GM18873 (cell line): ENCODE results near the gene PACRG.

ENCODE experiments used
- ATAC-seq: cut with Tn5 transposase; IDR thresholded peaks from one replicate; pipeline ENCODE4 v1.9.1; 2021; ENCODE audit warnings: mild to moderate bottlenecking, moderate library complexity, moderate number of reproducible peaks; ENCODE audit not compliant: unreplicated experiment, low FRiP score

The PACRG gene

GRCh38 chr6:163226181-163226835, 498.5 kb downstream of the PACRG start:
- no peak for ATAC-seq

- no peak for ATAC-seq
These were observed 499.2 kb downstream of the PACRG start for GRCh38 chr6:163226836-163227485.

DNA sequence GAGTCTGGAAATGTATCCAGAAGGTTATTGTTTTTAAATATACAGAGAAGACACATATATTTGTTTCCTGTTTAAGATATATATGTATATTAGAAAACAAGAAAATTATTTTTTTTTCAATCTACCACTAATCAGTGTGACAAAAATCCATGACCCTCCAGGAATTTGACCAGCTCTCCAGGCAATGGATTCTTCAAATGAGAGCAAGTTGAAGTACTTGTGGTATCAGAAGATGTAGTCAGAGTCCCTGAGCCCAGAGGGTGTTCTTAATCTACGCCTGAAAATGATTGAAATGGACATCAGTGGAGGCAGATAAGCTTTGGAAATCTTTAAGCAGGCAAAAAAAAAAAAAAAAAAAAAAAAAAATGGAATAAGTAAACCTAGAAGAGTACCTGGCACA, 500.3 kb downstream of the PACRG start:
- no peak for ATAC-seq

GRCh38 chr6:163229050-163229449, 501.3 kb downstream of the PACRG start:
- no peak for ATAC-seq

DNA sequence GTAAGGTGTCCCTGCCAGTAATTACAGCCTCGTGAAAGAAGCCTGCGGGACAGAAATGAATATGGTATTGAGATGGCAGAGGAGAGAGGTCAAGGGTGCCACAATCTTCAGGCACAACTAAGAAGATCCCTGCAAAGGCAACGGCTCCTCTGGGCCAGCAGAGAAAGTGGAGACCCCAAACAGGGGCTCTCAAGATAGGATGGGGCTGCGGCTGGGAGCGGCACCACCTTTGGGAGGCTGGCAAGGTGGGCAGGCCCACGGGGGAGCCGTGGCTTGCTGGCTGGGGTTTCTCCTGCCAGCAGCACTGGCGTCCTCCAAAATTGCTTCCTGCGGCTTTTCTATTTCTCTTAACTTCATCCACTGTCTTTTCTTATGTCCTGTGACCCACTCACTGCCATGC, 503.1 kb downstream of the PACRG start:
- ATAC-seq = no peak

- ATAC-seq = no peak
These were observed 503.7 kb downstream of the PACRG start for GRCh38 chr6:163231356-163232014.

DNA sequence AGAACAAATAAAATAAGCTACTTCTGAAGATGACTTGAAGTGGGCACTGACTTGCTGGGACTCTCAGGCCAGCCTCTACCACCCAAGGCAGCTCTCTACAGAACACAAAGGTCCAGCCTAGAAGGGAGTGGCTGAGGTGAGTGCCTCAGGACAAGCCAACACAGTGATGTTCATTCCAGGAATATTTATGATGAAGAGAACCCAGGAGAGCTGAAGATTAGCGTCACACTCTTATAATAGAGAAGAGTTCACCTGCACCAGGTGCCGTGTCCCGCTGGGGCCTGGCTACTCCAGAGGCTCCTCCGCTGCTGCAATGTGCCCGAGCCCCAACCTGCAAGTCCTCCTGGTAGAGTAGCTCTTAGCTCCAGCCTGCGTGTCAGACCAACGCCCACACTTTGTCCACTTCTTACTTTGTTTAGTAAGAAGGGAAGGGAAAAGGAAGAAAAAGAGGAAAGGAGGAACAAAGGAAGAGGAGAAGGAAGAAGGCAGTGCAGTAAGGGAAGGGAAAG, 504.3 kb downstream of the PACRG start:
- no peak for ATAC-seq

DNA sequence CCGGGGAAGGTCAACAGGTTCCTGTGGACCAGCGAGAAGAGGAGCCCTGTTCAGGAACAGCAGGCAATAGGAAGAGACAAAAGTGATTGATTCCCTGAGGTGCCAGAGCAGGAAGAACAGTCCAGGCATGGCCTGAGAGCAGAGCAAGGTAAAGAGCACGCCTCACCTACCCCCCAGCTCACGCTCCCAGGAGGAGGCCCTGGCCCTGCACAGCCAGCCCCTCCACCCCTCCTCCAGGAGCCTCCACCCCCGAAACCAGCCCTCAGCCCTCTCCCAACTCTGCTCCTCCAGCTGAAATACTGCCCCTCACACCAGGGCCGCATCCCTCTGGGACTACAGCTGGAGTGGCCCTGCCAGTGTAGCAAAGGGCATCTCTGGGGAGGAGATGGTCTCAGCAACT, 504.9 kb downstream of the PACRG start:
- ATAC-seq = no peak

DNA sequence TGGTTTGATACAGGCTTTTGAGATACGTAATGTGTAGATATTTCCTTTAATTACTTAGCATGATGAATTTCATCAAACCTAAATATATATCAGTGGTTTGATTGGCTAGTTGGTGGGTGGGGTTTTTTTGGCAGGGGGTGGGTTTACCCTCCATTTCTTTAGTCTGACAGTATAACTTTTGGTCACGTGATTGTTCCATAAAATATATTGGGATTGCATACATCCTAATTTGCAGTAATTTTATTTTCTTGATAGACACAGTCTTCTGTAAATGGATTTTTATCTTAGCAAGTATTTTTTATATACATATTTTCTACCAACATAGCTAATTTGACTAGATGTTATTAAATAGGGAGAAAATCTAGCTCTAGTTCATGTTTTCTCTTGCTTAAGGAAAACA, 509.3 kb downstream of the PACRG start:
- ATAC-seq = no peak

- no peak for ATAC-seq
These were observed 512.0 kb downstream of the PACRG start for GRCh38 chr6:163239572-163240340.

- ATAC-seq = no peak
These were observed 512.8 kb downstream of the PACRG start for GRCh38 chr6:163240556-163240955.

DNA sequence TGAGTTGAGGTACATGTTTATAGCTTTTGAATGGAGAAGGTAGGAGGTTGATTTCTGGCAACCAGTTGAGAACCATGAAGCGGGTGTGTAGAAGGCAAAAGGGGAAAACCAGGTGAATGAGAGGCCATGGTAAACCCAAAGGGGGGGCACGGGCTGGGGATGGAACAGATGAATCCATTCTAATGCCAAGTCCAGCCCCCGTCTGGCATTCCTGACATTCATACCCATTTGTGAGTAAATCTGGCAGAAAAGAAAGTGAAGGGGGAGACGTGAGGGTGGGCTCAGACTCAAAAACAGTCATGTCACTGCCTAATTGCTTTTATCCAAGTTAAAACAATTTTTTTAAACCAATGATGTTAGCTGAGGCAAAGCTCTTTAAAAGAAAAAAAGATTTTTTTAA, 513.9 kb downstream of the PACRG start:
- ATAC-seq = no peak

GRCh38 chr6:163243083-163243482, 515.3 kb downstream of the PACRG start:
- no peak for ATAC-seq

DNA sequence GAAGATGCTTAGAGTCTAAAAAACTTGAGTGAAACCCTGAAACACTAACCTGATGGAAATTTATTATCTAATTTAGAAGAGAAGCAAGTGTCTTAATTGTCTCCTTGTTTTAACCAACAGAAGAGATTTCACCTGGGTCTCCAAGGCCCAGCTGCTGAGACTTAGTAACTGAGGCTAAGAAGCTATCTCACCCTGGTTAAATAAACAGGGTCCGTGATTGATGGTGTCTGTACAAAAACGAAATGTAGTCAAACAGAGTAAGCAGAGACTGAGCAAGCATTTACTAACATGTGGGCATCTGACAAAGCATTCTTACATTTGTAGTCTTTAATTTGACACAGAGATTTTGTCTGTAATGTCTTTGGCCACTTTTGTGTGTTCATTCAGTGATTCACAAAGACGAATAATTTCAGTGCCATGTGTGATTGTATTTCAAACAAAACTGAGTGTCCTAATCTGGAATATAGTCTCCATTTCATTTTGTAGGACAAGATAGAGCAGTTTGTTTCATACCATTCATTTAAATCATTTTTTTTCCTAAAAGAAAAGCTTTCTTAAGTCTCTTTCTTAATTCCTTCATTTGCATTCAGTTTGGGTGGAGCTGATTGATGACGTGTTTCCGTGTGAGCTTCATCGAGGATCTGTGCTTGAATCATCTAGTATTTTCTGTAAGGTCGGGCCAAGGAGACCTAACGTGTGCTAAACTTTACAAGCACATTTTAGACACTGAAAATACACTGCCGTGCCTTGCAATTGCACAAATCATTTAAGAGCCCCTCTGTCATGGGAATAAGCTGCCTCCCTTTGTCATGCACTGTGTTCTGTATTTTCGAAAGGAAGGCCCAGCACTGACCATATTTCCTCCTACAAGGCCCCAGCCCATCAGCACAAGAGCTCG, 516.2 kb downstream of the PACRG start:
- ATAC-seq = no peak

DNA sequence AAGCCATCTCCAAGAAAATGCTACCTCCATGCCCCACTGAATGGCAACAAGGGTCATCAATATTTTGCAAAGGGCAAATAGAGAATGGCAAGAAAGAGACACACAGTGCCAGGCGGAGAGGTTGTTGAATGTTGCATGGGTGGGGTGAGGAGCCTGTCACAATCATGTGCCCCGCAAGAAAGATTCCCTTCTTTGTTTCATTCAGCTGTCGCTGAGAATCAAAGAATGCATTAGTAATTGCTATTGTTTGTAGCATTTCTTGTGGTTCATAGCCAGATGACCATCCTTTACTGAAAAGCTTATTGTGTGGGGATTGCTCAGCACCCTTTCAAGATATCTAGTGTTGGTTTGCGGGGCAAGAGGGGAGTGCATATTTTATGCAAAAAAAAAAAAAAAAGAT, 520.3 kb downstream of the PACRG start:
- ATAC-seq = no peak

DNA sequence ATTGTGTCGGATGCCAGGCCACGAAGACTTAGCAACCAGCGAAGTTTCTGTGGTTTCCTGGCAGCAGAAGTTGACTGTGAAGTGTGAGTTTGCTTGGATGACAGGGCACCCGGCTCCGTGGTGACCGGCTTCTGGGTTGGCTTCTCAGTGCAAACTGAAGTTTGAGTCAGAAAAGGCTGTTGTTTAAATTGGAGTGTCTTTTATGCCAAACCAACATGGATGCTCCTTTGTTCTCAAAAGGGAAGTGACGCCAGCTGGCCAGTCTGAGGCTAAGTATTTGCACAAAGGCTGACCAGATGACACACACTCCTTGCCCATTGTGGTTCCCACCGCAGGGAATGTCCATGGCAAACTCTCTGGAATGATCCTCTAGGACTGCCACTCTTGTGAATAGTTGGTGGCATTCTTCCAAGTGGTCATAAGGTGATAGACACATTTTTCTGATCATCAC, 521.9 kb downstream of the PACRG start:
- ATAC-seq = no peak

DNA sequence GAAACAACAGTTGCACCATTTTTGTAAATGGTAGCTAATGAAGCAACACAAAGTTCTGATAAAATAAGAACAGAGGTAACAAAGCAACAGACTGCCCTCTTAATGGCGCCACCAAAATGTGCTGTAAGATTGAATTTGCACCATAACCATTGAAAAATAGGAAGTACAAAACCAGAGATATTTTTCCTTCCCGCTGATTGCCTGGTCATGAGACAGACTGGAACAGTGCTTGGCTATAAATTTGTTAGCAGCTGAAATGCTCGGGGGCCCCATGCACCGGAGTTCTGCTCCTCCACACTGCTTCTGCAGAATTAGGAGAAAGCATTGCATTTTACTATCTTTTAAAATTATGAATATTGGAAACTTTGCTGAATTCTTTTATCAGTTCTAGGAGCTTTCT, 522.3 kb downstream of the PACRG start:
- ATAC-seq = no peak

DNA sequence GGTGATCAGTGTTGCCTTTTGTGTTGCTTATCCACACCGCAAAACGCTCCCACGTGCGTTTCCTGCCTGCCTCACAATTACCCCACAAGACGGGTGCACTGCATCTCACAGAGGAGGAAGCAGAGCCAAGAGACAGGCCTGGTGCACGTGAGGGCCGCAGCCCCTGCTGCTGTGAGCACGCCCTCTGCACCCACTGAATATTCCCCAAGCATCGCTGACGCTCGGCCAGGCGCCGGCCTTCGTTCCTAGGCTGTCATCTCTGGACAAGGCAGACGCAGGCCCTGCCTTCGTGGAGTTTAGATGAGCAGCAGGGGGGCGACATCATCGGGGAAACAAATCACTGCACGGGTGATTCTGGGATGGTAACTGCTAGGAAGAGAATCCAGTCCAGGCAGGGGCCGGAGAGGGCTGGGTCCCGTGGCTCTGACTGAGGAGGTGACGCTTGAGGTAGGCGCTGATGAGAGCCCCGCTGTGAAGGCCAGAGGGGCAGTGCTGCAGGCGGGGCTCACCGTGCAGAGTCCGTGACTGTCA, 524.4 kb downstream of the PACRG start:
- ATAC-seq = no peak

DNA sequence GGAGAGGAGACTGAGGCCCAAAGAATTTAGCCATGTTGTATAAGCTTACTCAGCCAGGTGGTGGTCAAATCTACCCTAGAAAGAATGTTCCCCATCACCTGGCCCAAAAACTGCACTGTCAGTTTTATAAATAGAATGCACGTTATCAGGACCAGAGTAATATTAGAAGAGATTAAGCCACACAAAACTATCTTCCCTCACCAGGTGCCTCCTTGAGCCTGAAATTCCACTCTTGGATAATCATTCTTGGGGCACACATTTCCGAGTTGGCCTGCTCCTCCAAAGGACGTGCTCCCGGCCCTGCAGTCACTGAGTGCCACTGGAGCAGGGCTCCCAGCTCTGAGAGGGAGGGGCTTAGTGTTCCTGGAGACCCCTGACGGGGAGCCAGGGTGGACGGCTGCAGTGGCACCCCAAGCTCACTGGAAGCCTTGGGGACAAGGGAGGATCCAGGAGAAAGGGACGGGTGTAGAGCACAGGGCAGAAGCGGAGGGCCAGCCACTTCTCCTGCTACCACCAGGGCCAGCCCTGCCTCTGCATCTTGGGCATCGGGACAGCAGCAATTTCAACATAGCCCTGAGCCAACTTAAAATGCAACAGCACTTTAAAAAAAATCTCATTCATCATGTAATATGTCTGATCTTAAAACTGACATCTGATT, 525.9 kb downstream of the PACRG start:
- ATAC-seq = no peak
